NK-92 (cell line): ENCODE results near the gene DOCK11.

Experiments used
- DNase-seq: peaks from one replicate; lab custom pipeline; 2025; ENCODE audit not compliant: unreplicated experiment; lab: John Stamatoyannopoulos, UW

DOCK11 gene

GRCh38 chrX:118528071-118528737, 32.6 kb downstream of the DOCK11 start:
- DNase-seq, result no peak

DNA sequence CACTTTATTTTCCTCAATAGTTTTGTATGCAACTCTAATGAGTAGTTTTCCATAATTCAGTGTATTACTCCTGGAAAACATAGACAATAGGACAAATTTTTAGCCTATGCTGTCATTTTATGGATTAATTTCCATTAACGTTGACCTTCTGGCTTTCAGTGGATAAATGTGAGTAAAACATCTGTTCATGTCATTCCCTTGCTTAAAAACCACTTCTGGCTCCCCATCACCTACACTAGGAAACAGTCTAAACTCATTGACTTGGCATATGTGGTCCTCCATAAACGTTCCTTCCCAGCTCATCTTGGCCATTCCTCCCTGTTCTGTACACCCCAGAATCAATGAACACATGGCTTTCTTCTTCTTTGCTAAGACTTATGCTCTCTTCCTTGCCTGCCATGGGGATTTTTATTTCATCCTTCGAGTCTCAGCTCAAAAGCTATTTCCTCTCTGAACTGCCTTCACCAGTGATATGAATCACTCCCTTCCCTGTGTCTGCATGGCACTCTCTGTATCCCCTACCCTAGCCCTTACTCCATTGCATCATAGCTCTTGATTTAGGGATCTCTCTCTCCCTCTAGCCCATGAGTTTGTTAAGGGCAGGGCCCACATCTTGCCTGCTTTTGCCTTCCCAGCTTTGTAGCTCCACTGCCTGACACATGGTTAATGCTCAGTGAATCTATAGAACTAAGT, 34.8 kb downstream of the DOCK11 start:
- no peak for DNase-seq

DNA sequence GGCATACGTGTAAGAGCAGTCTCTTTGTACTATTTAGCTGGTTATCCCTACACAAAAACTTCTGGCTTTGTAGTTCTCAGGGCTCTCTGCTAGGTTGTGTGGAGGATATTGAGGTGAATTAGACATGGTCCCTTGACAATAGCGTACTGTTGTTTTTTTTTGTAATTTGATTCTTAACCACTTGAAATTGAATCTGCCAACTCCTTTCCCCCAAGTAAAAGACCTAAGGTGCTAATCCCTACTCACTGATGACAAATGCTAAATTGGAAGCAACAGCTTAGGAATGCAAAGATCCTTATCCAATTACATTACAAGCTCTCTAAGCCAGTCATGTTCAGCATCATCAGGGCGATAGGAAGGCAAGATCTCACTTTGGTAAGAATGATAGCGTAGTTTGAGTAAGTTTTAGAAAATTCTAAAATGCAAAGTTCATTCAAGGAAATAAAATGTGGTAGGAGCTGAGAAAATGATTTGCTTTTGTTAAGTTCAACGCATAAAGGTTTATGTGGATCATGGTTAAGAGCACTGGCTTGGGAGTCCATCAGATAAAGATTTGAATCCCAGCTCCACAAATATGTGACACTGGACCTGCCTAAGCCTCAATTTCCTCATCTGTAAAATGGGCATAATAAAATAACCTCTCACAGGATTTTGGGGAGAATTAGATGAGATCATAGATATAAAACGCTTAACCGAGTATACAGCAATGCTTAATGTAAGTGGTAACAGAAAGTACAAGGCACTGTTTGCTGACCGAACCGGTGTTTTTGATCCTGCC, 39.3 kb downstream of the DOCK11 start:
- DNase-seq, result no peak

GRCh38 chrX:118536204-118536603, 40.6 kb downstream of the DOCK11 start:
- DNase-seq, result no peak

DNA sequence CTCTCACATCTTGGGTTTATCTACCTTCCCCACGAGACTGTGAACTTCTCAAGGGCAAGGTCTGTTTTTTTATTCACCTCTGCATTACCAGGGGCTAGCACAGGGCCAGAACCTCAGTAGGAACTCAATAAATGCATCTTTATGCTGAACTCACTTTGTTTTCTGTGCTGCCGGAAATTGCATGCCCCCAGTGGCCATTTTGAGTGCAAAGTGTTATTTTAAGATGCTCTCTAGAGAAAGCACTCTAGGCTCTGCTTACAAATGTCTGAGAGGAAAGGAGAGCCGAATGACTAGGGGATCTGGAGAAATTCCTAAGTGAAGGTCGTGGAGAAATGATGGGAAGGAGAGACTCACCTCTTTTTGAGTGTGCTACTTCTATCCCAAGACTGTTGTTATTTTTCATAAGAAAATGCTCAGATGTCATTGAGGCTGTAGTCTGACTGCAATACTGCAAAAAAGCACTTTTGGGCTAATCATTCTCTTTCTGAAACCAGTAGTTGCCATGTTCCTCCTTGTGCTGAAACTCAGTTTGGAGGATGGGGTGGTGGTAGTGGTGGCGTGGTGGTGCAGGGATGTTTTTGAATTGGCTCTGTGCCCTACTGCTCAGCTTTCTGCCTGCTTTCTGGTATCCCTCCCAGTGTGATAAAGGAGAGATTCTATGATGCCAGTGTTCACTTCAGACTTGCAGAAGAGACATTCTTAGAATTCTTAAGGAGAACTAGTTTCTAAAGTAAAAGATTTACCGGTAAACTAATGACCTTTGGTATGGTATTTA, 41.3 kb downstream of the DOCK11 start:
- no peak for DNase-seq

DNA sequence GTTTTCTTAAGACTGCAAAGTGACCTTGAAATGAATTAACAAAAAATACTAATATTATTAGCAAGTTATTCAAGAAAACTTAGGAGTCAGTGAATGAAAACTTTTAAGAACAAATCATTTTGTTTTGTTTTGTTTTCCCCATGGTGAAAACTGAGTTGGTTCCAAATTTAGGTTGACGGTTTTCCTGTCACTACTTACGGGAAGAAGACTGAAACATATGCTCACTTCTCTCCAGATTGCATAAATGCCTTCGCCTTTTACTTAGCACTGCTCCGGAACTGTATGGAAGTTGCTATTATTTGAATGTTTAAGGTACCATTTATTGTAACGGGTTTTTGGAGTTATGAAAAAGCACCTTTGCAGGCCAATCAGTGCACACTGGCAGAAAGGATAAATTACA, 42.8 kb downstream of the DOCK11 start:
- DNase-seq, result no peak

DNA sequence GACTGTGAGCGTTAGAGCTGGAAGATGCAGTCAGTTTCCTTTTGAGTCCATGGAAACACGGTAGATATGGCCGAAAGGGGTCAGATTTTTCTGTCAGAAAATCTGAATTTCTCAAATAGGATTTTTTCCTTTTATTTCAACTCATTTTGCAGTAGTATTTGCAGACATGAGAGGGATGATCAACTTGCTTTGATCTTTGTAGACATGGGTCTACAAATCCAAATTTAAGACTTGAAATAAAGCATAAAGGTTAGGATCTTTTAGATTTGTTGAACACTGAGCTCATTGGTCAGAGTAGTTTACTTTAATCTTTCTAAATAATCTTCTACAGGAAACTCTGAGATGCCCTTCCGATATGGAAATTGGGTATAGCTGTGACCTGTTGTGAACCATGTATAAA, 44.7 kb downstream of the DOCK11 start:
- no peak for DNase-seq

DNA sequence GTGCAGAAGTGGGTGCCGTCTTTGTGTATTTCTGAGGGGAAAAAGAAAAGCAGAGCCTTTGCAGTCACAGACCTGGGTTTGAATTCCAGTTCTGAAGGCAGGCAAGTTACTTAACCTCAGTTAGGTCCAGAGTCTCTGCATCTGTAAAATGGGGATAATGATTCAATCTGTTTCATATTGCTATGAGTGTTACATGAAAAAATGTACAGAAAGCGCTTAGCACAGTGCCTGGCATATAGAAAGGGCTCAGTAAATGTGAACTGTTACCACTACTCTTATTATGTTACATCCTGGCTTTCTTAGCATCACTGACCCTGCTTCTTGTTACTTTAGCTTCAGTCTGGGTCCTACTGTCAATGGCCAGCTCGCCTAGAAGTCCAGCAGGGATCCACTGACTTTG, 45.9 kb downstream of the DOCK11 start:
- no peak for DNase-seq

GRCh38 chrX:118545510-118545909, 49.9 kb downstream of the DOCK11 start:
- DNase-seq, result no peak

- DNase-seq, result no peak
These were observed 53.2 kb downstream of the DOCK11 start for GRCh38 chrX:118548841-118549240.

DNA sequence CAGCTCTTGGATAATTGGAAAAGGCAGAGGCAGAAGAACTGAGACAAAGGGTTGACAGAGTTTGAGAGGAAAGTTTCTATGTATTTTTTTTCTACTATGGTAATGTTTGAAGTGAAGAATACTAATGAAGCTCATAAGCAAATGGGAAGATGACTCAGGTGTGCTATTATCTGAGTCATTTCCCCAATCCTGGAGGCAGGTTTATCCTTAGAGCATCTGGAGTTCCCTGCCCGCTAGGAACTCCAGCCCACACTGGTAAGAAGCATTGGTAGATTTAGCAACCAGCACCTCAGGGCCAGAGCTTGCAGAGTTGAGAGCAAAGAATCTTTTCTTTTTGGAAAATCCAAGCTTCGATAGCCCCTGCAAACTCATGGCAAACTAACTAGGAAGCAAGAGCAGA, 55.2 kb downstream of the DOCK11 start:
- DNase-seq, result no peak

DNA sequence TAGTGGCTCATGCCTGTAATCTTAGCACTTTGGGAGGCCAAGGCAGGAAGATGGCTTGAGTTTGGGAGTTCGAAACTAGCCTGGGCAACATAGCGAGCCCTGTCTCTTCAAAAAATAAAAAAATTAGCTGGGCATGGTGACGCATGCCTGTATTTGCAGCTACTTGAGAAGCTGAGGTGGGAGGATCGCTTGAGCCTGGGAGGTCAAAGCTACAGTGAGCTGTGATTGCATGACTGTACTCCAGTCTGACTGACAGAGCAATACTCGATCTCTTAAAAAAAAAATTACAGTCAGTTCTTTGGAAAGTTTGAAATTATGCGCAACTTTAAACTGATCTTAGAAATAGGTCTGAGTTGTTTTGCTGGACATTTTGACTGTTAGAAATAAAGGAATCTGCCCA, 55.8 kb downstream of the DOCK11 start:
- no peak for DNase-seq

GRCh38 chrX:118552121-118552900, 56.7 kb downstream of the DOCK11 start:
- no peak for DNase-seq

- DNase-seq, result no peak
These were observed 57.6 kb downstream of the DOCK11 start for GRCh38 chrX:118553042-118553710.

- DNase-seq, result no peak
These were observed 58.9 kb downstream of the DOCK11 start for GRCh38 chrX:118554511-118554910.

DNA sequence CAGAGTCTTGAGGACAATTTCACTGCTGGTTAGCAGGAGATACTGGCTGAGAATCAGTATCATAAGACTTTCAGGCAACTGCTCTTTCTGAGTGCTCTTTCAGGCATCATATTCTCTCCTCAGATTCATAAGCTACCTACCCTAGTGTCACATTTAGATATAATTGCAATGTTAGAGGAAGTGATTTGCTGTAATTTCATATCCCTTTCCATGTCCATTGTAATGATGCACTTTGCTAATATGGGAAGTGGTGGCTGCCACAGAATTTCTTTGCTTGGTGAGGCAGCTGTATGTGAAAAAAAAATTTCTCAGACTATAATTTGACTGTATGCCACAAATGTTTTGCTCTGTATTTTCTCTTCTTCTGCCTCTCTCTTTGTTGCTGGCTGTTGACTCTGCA, 63.3 kb downstream of the DOCK11 start:
- DNase-seq, result no peak

- no peak for DNase-seq
These were observed 64.9 kb downstream of the DOCK11 start for GRCh38 chrX:118560489-118560888.

DNA sequence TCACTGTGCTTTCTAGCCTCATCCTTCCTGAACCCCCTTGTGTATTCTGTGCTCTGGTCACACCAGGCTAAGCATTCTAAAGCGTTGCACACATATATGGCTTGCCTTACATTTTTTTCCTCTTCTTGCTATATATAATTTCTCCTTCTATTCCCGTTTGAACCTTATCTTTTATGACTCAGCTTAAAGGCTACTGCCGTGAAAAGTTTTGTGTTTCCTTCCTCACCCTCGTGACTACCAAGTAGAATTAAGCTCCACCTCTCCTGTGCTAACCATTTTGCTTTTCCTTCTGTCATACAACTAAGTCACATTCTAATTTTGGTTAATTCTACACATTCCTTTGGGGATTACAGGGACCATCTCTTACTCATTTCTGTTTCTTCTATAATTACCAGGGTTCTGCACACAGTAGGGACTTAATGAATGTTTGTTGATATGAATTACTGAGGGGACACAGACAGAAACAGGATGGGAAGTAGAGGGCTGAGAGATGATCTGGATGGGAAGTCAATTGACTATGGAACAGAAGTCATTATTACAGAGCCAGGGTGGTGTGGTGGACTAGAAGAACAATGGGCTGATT, 67.1 kb downstream of the DOCK11 start:
- DNase-seq, result no peak

- DNase-seq, result no peak
These were observed 68.9 kb downstream of the DOCK11 start for GRCh38 chrX:118564498-118564897.

DNA sequence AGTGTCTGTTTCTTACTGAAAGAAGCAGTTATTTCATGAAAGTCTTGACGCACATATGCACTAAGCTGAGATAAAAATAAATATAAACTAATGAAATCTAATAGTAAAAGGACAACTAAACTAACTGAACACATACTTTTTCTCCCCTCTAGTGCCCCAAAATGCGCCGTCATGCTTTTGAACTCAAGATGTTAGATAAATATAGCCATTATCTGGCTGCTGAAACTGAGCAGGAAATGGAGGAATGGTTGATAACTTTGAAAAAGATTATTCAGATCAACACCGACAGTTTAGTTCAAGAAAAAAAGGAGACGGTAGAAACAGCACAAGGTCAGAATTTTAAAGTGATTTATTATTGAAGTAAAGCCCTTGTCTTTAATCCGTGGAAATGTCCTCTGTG, 70.2 kb downstream of the DOCK11 start:
- no peak for DNase-seq
